Measurements from ENCODE around the gene GCFC2. TPM values are rescaled to one million over a fixed set of nuclear protein-coding genes. Genes with fewer than 3 reads are reported as not detected.

Gene GCFC2
- total RNA-seq, 1 donor from 2014 or later, result 35.6 TPM

DNA sequence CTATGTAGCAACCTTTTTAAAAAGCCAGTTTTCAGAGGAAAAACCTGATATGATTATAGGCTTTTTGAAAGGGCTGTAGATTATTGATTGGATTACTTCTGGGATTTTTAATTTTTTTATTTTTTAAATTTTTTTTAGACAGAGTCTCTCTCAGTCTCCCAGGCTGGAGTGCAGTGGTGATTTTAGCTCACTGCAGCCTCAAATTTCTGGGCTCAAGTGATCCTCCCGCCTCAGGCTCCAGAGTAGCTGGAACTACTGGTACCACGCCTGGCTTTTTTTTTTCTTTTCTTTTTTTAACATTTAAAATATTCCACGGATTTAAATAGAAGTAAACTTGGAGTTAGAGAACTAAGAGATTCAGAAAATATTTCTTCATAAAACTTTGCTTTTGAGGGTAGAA is 62.9 kb downstream of the GCFC2 start:
- Histone ChIP-seq H3K36me3 (peaks cover 0 to 19% of the 10 kb centered on the region in 2 donors), H3K9me3 (no peaks in the 10 kb centered on the region), H3K27ac (no peak overlapping the region), H3K27me3 (no peaks in the 10 kb centered on the region), H3K4me1 (peaks cover 22% of the 10 kb centered on the region), H3K4me3 (peak overlapping the region; percentile 96 to 99)
- TF ChIP-seq POLR2AphosphoS5 (IDR thresholded peaks at IDR 0.05; ENCODE audit: insufficient read depth in 1 of 2, low read depth in 1 of 2), result no peak
- no peak for TF ChIP-seq POLR2A (IDR thresholded peaks at IDR 0.05)
- TF ChIP-seq CTCF (IDR thresholded peaks at IDR 0.05), result no peak
- intact Hi-C loops (cut with DNase I), result no loop called here
- DNase-seq (ENCODE audit: extremely low spot score in 2 of 2), result no peak

DNA sequence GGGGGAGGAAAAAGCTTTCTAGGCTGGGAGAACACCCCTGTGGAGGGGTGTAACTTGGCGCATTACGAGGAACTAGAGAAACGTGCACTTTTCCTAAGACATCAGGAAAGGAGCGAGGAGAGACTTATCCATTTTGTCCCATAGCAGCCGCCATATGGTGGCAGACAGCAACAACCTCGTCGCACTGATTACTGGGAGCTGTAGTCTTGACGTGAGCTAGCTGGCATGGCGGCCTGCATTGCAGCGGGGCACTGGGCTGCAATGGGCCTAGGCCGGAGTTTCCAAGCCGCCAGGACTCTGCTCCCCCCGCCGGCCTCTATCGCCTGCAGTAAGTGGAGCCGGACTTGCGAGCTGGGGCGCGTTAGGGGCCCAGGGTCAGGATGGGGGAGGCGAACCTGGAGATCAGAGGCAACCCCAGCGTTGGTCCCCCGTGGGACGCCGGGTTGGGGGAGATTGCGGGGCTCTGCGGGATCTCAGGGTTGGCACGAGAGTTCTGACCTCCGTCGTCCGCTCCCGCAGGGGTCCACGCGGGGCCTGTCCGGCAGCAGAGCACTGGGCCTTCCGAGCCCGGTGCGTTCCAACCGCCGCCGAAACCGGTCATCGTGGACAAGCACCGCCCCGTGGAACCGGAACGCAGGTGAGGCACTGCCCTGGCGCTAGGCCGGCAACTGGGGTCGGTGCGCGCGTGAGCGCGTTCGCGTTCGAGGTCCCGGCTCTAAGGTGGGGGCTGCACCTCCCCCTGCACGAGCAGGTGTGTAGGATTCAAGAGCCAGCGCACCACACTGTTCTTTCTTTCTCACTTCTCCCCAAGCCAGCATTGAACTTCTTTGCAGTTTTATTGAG is 63.9 kb downstream of the GCFC2 start, which contains the start of gene MRPL19:
Gene MRPL19, plus strand, starts transcription at position 201 of the 843 bp plus-strand sequence. Its CDS starts 25 bp downstream, at position 226.
- TF ChIP-seq POLR2A (IDR thresholded peaks at IDR 0.05) (no peak), POLR2AphosphoS5 (IDR thresholded peaks at IDR 0.05; ENCODE audit: insufficient read depth in 1 of 2, low read depth in 1 of 2) (peak; percentile 83 to 93), CTCF (IDR thresholded peaks at IDR 0.05) (peak in 1 of 3 experiments; percentile 25)
- Histone ChIP-seq H3K27me3 (no peaks in the 10 kb centered on the region), H3K27ac (peak within 1 kb of the TSS; percentile 76), H3K4me1 (peaks cover 22% of the 10 kb centered on the region), H3K9me3 (no peaks in the 10 kb centered on the region), H3K4me3 (peak within 1 kb of the TSS; percentile 96 to 99), H3K36me3 (peaks cover 0 to 14% of the 10 kb centered on the region in 2 donors)
- DNase-seq (ENCODE audit: extremely low spot score in 2 of 2), result no peak
- intact Hi-C loops (cut with DNase I), result no loop called here

GRCh38 chr2:75646090-75646582 is 64.6 kb downstream of the GCFC2 start:
- Histone ChIP-seq H3K4me1 (peaks cover 22% of the 10 kb centered on the region), H3K4me3 (peak overlapping the region; percentile 96 to 99), H3K27ac (peak overlapping the region; percentile 76), H3K9me3 (no peaks in the 10 kb centered on the region), H3K27me3 (no peaks in the 10 kb centered on the region), H3K36me3 (peaks cover 0 to 12% of the 10 kb centered on the region in 2 donors)
- intact Hi-C loops (cut with DNase I), result no loop called here
- no peak for DNase-seq (ENCODE audit: extremely low spot score in 2 of 2)
- no peak for TF ChIP-seq POLR2AphosphoS5 (IDR thresholded peaks at IDR 0.05; ENCODE audit: insufficient read depth in 1 of 2, low read depth in 1 of 2)
- no peak for TF ChIP-seq CTCF (IDR thresholded peaks at IDR 0.05)
- no peak for TF ChIP-seq POLR2A (IDR thresholded peaks at IDR 0.05)

DNA sequence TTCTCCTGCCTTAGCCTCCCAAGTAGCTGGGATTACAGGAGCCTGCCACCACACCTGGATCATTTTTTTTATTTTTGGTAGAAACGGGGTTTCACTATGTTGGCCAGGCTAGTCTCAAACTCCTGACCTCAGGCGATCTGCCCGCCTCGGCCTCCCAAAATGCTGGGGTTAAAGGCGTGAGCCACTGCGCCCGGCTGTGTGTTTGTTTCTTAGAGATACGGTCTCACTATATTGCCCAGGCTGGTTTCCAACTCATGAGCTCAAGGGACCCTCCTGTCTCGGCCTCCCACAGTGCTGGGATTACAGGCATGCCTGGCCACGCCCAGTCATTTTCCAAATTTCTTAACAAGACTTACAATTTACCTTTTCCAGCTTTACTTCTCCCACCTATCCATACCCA is 65.1 kb downstream of the GCFC2 start:
- peaks cover 0 to 7% of the 10 kb centered on the region in 2 donors for H3K36me3 ChIP-seq
- H3K27me3 ChIP-seq, result no peaks in the 10 kb centered on the region
- intact Hi-C loops (cut with DNase I), result no loop called here
- H3K9me3 ChIP-seq, result no peaks in the 10 kb centered on the region
- H3K4me3 ChIP-seq, result no peak overlapping the region
- H3K4me1 ChIP-seq, result peaks cover 26% of the 10 kb centered on the region
- no peak for TF ChIP-seq POLR2A (IDR thresholded peaks at IDR 0.05)
- TF ChIP-seq POLR2AphosphoS5 (IDR thresholded peaks at IDR 0.05; ENCODE audit: insufficient read depth in 1 of 2, low read depth in 1 of 2), result no peak
- no peak for TF ChIP-seq CTCF (IDR thresholded peaks at IDR 0.05)
- DNase-seq (ENCODE audit: extremely low spot score in 2 of 2), result no peak
- H3K27ac ChIP-seq, result no peak overlapping the region

GRCh38 chr2:75643980-75644379 is 66.7 kb downstream of the GCFC2 start:
- H3K4me3 ChIP-seq, result no peak overlapping the region
- H3K27ac ChIP-seq, result no peak overlapping the region
- H3K36me3 ChIP-seq, result no peaks in the 10 kb centered on the region
- no peaks in the 10 kb centered on the region for H3K9me3 ChIP-seq
- no peak for DNase-seq (ENCODE audit: extremely low spot score in 2 of 2)
- TF ChIP-seq POLR2AphosphoS5 (IDR thresholded peaks at IDR 0.05; ENCODE audit: insufficient read depth in 1 of 2, low read depth in 1 of 2) (no peak), POLR2A (IDR thresholded peaks at IDR 0.05) (no peak), CTCF (IDR thresholded peaks at IDR 0.05) (no peak)
- peaks cover 23% of the 10 kb centered on the region for H3K4me1 ChIP-seq
- intact Hi-C loops (cut with DNase I), result no loop called here
- H3K27me3 ChIP-seq, result no peaks in the 10 kb centered on the region

Measured in vagina (tissue), 2 donors.